Adrenal gland (tissue), 12 donors: Measurements from ENCODE around the gene FHOD3. TPM values are rescaled to one million over a fixed set of nuclear protein-coding genes. Genes with fewer than 3 reads are reported as not detected.

Source experiments
- DNase-seq, 7 donors: peaks; one replicate each; pipeline ENCODE4 v3.0.0-alpha.2; 2019 to 2020
- H3K27ac ChIP-seq, 5 donors: fragments of 200-600 bp; sonication (generic) in 4 of 5; 1 replicate in 3 of 5; 2 replicates in 2 of 5; pipeline versions ENCODE4 v1.5.1 to v1.8.0; 2016 to 2020; ENCODE audit warnings: mild to moderate bottlenecking in 1 of 5
- H3K27me3 ChIP-seq: fragments of 200-600 bp; 2 replicates; pipeline ENCODE4 v1.8.0; 2021
- H3K36me3 ChIP-seq, 2 donors: fragments of 200-600 bp; replicated peaks in 1 of 2; 1 replicate in 1 of 2; 2 replicates in 1 of 2; pipeline versions ENCODE4 v1.5.1 to v1.8.0; 2018 to 2022
- H3K4me1 ChIP-seq, 2 donors: fragments of 200-600 bp; replicated peaks in 1 of 2; 1 replicate in 1 of 2; 2 replicates in 1 of 2; pipeline versions ENCODE4 v1.5.1 to v1.8.0; 2018 to 2021
- H3K4me3 ChIP-seq, 4 donors: fragments of 200-600 bp; sonication (generic) in 3 of 4; one replicate each; pipeline ENCODE4 v1.5.1; 2016 to 2018
- H3K9me3 ChIP-seq, 3 donors: fragments of 200-600 bp; sonication (generic) in 1 of 3; replicated peaks in 1 of 3; 1 replicate in 2 of 3; 2 replicates in 1 of 3; pipeline versions ENCODE4 v1.5.1 to v1.8.0; 2016 to 2021
- CTCF ChIP-seq, 6 experiments: fragments of 450-650 bp in 4 of 6; fragments of 200-600 bp in 2 of 6; sonication (generic) in 1 of 6; IDR thresholded peaks; 1 replicate in 5 of 6; 2 replicates in 1 of 6; pipeline versions ENCODE4 v1.5.1 to v1.8.0; 2016 to 2021; ENCODE audit warnings: antibody characterized with exemption in 6 of 6, mild to moderate bottlenecking in 2 of 6, moderate library complexity in 1 of 6
- POLR2A ChIP-seq, 2 donors: fragments of 450-650 bp; IDR thresholded peaks; one replicate each; pipeline ENCODE4 v1.6.1; 2017; ENCODE audit warnings: antibody characterized with exemption in 2 of 2, mild to moderate bottlenecking in 2 of 2, moderate library complexity in 1 of 2
- WGBS, 4 donors: extraction: QIAGEN DNeasy Blood & Tissue Kit in 2 of 4; methylation state at CpG; one replicate each; pipeline versions ENCODE4 v1.1.5 to v1.1.7; 2013 to 2017; 5-methylcytosine and 5-hydroxymethylcytosine counted together
- intact Hi-C, 2 donors: fragments of 100-400 bp; cut with DNase I; formaldehyde crosslinking; loops; one replicate each; pipeline versions ENCODE4 v1.14.1 to v1.15.0; 2022 to 2023
- polyA plus RNA-seq, 3 donors: library from polyadenylated mRNA; stranded (reverse); fragments of 200-250 nt in 2 of 3; fragments of 350-450 nt in 1 of 3; fragmentation: Illumina TruSeq in 1 of 3; extraction: RNeasy Lipid Tissue Mini Kit (QIAGEN cat#74804) in 1 of 3; gene quantifications; one replicate each; pipeline ENCODE4 v1.2.3, GENCODE V29; 2013 to 2014
- total RNA-seq, 9 donors: library from RNA; depleted of rRNA in 4 of 9; stranded (reverse); fragments of >200 nt in 4 of 9; fragments of 120-200 nt in 1 of 9; fragmentation: NEBNext Ultra II Directional in 1 of 9; extraction: Animal tissue kit (Norgen Biotek cat#: 25700) in 1 of 9; gene quantifications; one replicate each; pipeline versions ENCODE4 v1.1.0 to v1.2.4, GENCODE V29; 2013 to 2023
- donor health status: healthy with polysubstance abuse.
- donor health status: Bipolar disorder and iron deficiency.
- donor health status: DM: yes; HTN: yes; CAD: no.
- donor health status: DM: no; HTN: no; CAD: no.
- donor health status: DM: no; HTN: no; CAD: no.
- donor health status: DM: yes; HTN: yes; CAD: no.

Gene FHOD3
- total and polyA plus RNA-seq, 12 donors = 17.5 to 87.9 (median 48.5) TPM

- WGBS, 4 donors = 83 to 97% (median 89%) methylated on average over 12 to 16 of the region's 16 CpGs
- no peak overlapping the region for H3K27ac ChIP-seq
- peaks cover 0 to 6% of the 10 kb centered on the region in 2 donors for H3K4me1 ChIP-seq
- peak in 1 of 7 donors; percentile 41 for DNase-seq
- no peak overlapping the region for H3K4me3 ChIP-seq
- H3K27me3 ChIP-seq = no peaks in the 10 kb centered on the region
- no peak for TF ChIP-seq POLR2A (IDR thresholded peaks at IDR 0.05)
- intact Hi-C loops = no loop called here
- H3K9me3 ChIP-seq = no peaks in the 10 kb centered on the region
- no peaks in the 10 kb centered on the region for H3K36me3 ChIP-seq
Observed at GRCh38 chr18:36335476-36336279, 38.2 kb downstream of the FHOD3 start.

DNA sequence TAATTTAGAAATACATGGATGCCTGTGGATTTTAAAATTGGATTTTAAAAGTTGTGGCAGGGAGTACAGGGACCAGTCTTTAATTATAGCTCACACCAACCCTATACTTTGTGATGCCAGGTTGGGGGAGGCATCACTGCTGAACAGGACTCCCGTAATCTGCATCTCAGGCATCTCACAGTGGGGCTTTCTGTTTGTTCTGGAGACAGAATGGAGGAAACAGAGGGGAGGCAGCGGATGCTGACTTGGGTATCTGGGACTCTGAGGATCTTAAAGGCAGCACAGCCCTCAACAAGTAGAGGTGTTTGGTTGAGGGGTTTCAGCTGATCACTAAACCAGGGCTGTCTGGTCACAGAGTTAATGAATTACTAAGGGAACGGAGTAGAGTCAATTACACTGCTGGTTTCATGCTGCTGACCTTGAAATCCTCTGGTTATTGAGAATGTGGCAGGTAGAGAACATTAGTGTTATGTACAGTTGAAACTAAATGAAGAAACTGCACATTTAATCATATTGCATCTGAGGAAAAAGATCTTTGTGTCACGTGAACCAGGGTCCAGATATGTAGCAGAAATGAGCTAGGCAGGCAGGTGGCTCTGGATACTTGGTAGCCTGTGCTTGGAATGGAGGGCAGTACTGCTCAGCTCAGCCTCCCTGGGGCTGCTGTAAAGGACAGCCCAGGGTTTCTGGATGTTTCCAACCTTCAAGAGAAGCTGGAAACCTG is 40.3 kb downstream of the FHOD3 start:
- Histone ChIP-seq H3K4me3 (no peak overlapping the region), H3K9me3 (no peaks in the 10 kb centered on the region), H3K4me1 (peaks cover 0 to 6% of the 10 kb centered on the region in 2 donors), H3K27ac (no peak overlapping the region), H3K27me3 (no peaks in the 10 kb centered on the region), H3K36me3 (no peaks in the 10 kb centered on the region)
- TF ChIP-seq POLR2A (IDR thresholded peaks at IDR 0.05) (no peak), CTCF (IDR thresholded peaks at IDR 0.05) (no peak)
- WGBS, 4 donors = 71 to 76% (median 73%) methylated on average over 4 of the region's 4 CpGs
- intact Hi-C loops = no loop called here
- DNase-seq = peak in 1 of 7 donors; percentile 49

DNA sequence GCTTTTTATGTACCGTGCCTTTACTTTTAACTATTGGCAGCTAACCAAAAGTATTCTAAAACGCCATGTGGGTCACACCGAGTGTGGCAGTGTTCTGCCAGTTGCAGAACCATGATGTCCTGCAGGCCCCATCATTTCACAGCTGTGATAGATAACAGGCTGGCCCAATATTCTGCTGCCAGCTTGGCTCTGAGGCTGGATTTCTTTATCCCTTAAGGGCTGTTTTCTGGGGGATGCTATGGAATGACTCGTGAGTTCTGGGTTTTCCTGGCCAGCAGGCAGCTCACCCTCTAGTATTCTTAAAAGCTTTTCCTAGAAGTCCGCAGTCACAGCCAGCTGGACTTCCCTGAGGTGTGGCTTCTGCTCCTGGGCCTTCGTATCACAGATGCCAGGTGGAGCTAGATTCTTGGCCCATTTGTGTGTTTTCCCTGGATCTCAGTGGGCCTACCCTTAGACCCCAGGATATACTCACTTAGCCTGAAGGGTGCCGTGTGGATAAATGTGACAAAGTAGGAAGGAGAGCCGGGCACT is 41.0 kb downstream of the FHOD3 start:
- Histone ChIP-seq H3K4me1 (peaks cover 0 to 6% of the 10 kb centered on the region in 2 donors), H3K9me3 (no peaks in the 10 kb centered on the region), H3K4me3 (no peak overlapping the region), H3K27me3 (no peaks in the 10 kb centered on the region), H3K27ac (no peak overlapping the region), H3K36me3 (no peaks in the 10 kb centered on the region)
- intact Hi-C loops = no loop called here
- WGBS, 4 donors = 57 to 78% (median 69%) methylated on average over 6 to 8 of the region's 8 CpGs
- no peak for TF ChIP-seq CTCF (IDR thresholded peaks at IDR 0.05)
- TF ChIP-seq POLR2A (IDR thresholded peaks at IDR 0.05) = no peak
- peak in 2 of 7 donors; percentile 35 to 65 for DNase-seq

GRCh38 chr18:36340246-36340645 is 42.7 kb downstream of the FHOD3 start:
- no peaks in the 10 kb centered on the region for H3K36me3 ChIP-seq
- intact Hi-C loops = no loop called here
- no peak overlapping the region for H3K4me3 ChIP-seq
- H3K4me1 ChIP-seq = no peaks in the 10 kb centered on the region
- DNase-seq = no peak
- TF ChIP-seq POLR2A (IDR thresholded peaks at IDR 0.05) (no peak), CTCF (IDR thresholded peaks at IDR 0.05) (no peak)
- H3K9me3 ChIP-seq = no peaks in the 10 kb centered on the region
- H3K27ac ChIP-seq = no peak overlapping the region
- 88 to 95% (median 92%) methylated on average over 4 of the region's 4 CpGs for WGBS, 4 donors
- no peaks in the 10 kb centered on the region for H3K27me3 ChIP-seq
